ENCODE data around the gene CD79A. TPM values are rescaled to one million over a fixed set of nuclear protein-coding genes. Genes with fewer than 3 reads are reported as not detected.

Gene CD79A
- total RNA-seq, 1 donor from 2014 or later, result 0.70 TPM

DNA sequence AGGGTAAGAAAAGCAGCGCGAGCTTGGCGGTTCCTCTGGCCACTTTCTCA, 32.3 kb upstream of the CD79A start, which contains the start of gene DMRTC2:
Gene DMRTC2 (plus strand): TSS at position 42 of the 50 bp plus-strand sequence. CDS start 2,387 bp downstream, outside the sequence.
- H3K36me3 Mint-ChIP-seq (ENCODE audit: low read depth), result no peaks in the 10 kb centered on the region
- no peak for TF ChIP-seq CTCF (conservative IDR thresholded peaks at IDR 0.05)
- no peak within 1 kb of the TSS for H3K4me3 Mint-ChIP-seq
- H3K27me3 Mint-ChIP-seq (ENCODE audit: low read depth), result peaks cover 84% of the 10 kb centered on the region
- no peak for DNase-seq (ENCODE audit: low read depth, low spot score)
- H3K4me1 Mint-ChIP-seq, result no peaks in the 10 kb centered on the region
- no peaks in the 10 kb centered on the region for H3K9me3 Mint-ChIP-seq
- H3K27ac Mint-ChIP-seq (ENCODE audit: unreplicated experiment), result no peak within 1 kb of the TSS

- TF ChIP-seq CTCF (conservative IDR thresholded peaks at IDR 0.05), result no peak
- Mint-ChIP-seq H3K36me3 (ENCODE audit: low read depth) (no peaks in the 10 kb centered on the region), H3K27me3 (ENCODE audit: low read depth) (peaks cover 84% of the 10 kb centered on the region), H3K27ac (ENCODE audit: unreplicated experiment) (no peak overlapping the region), H3K4me1 (no peaks in the 10 kb centered on the region), H3K9me3 (no peaks in the 10 kb centered on the region), H3K4me3 (no peak overlapping the region)
- no peak for DNase-seq (ENCODE audit: low read depth, low spot score)
These were observed 32.0 kb upstream of the CD79A start for GRCh38 chr19:41845051-41845590.

- TF ChIP-seq CTCF (conservative IDR thresholded peaks at IDR 0.05), result no peak
- Mint-ChIP-seq H3K27me3 (ENCODE audit: low read depth) (peaks cover 88% of the 10 kb centered on the region), H3K9me3 (no peaks in the 10 kb centered on the region), H3K27ac (ENCODE audit: unreplicated experiment) (no peak overlapping the region), H3K4me1 (no peaks in the 10 kb centered on the region), H3K4me3 (no peak overlapping the region), H3K36me3 (ENCODE audit: low read depth) (no peaks in the 10 kb centered on the region)
- DNase-seq (ENCODE audit: low read depth, low spot score), result no peak
These were observed 29.6 kb upstream of the CD79A start for GRCh38 chr19:41847351-41848105.

GRCh38 chr19:41848666-41849065, 28.4 kb upstream of the CD79A start:
- DNase-seq (ENCODE audit: low read depth, low spot score), result no peak
- TF ChIP-seq CTCF (conservative IDR thresholded peaks at IDR 0.05), result no peak
- Mint-ChIP-seq H3K4me1 (no peaks in the 10 kb centered on the region), H3K27me3 (ENCODE audit: low read depth) (peaks cover 90% of the 10 kb centered on the region), H3K9me3 (no peaks in the 10 kb centered on the region), H3K4me3 (no peak overlapping the region), H3K36me3 (ENCODE audit: low read depth) (no peaks in the 10 kb centered on the region), H3K27ac (ENCODE audit: unreplicated experiment) (no peak overlapping the region)

DNA sequence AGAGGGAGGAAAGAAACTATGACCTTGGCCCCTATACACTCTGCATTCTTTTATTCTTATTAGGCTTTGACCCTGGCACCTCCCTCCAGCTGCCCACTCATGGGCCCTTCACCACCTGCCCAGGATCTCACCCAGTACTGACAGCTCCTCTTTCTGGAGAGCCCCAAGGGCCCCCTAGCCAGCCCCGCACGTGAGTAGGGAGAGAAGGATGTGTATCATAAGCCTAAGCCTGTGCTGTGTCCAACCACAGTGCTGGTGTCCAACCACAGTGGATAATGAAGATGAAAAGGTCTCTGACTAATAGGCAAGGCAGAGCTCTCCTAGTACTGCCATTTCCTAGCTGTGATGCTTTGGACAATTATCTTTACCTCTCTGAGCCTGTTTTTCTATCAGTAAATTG, 28.0 kb upstream of the CD79A start:
- Mint-ChIP-seq H3K9me3 (no peaks in the 10 kb centered on the region), H3K27ac (ENCODE audit: unreplicated experiment) (no peak overlapping the region), H3K4me1 (no peaks in the 10 kb centered on the region), H3K4me3 (no peak overlapping the region), H3K36me3 (ENCODE audit: low read depth) (no peaks in the 10 kb centered on the region), H3K27me3 (ENCODE audit: low read depth) (peaks cover 90% of the 10 kb centered on the region)
- no peak for TF ChIP-seq CTCF (conservative IDR thresholded peaks at IDR 0.05)
- no peak for DNase-seq (ENCODE audit: low read depth, low spot score)
